HCT116 (cell line): ENCODE results near the gene IMPG2. TPM values are rescaled to one million over a fixed set of nuclear protein-coding genes. Genes with fewer than 3 reads are reported as not detected.

Experiments
- ATAC-seq: fragments of 200-7000 bp; cut with Tn5 transposase; 2 replicates; pipeline ENCODE4 v1.9.1; 2020; ENCODE audit warnings: mild to moderate bottlenecking, moderate library complexity
- BruUV-seq: library from RNA; stranded (reverse); fragments of 400-500 nt; replicated peaks from 2 replicates; lab custom pipeline; 2021; lab: Mats Ljungman, UMichigan
- CTCF ChIA-PET: fragments of 300-600 bp; sonication (Branson Sonifier 250); formaldehyde crosslinking; loops from one replicate; lab custom pipeline; 2021; ENCODE audit warnings: antibody characterized with exemption; lab: Charles Lee
- POLR2A ChIA-PET: fragments of 300-600, 350-600 bp; sonication (Branson Sonifier 250); formaldehyde crosslinking; loops from one replicate; lab custom pipeline; 2021; ENCODE audit warnings: antibody characterized with exemption; lab: Charles Lee
- RAD21 ChIA-PET, 2 experiments: fragments of 300-600 bp; sonication (Branson Sonifier 250); formaldehyde crosslinking; loops; one replicate each; lab custom pipeline; 2023; ENCODE audit warnings: low total read pairs in 2 of 2; ENCODE audit not compliant: uncharacterized antibody in 2 of 2, unreplicated experiment in 2 of 2, low non-redundant PET in 1 of 2; lab: Charles Lee
- DNase-seq: peaks from one replicate; pipeline ENCODE4 v3.0.0-alpha.2; 2010; ENCODE audit warnings: low read depth, low spot score
- H2AFZ ChIP-seq: fragments of 200-600 bp; shearing (Covaris generic), sonication (generic); 2 replicates; pipeline ENCODE4 v1.6.1; 2017; ENCODE audit warnings: low read depth, mixed run types, mixed read lengths, antibody characterized with exemption, low read length; ENCODE audit not compliant: poor library complexity, severe bottlenecking
- H3K27ac ChIP-seq: 2 replicates; pipeline ENCODE4 v1.5.1; 2012; ENCODE audit warnings: low read depth, low read length
- H3K27me3 ChIP-seq: fragments of 200-600 bp; sonication (generic); 2 replicates; pipeline ENCODE4 v1.6.1; 2016; ENCODE audit warnings: mixed run types, low read length, mixed read lengths; ENCODE audit not compliant: insufficient read depth
- H3K36me3 ChIP-seq, 2 experiments: fragments of 200-500 bp in 1 of 2; fragments of 200-600 bp in 1 of 2; sonication (Bioruptor generic) in 1 of 2; sonication (generic) in 1 of 2; 2 replicates each; pipeline versions ENCODE4 v1.5.1 to v1.6.1; 2014 to 2016; ENCODE audit warnings: low read length in 2 of 2, inconsistent platforms in 1 of 2, mixed read lengths in 1 of 2, mixed run types in 1 of 2; ENCODE audit not compliant: insufficient read depth in 2 of 2, control insufficient read depth in 1 of 2
- H3K4me1 ChIP-seq, 2 experiments: fragments of 200-600 bp in 1 of 2; sonication (generic) in 1 of 2; 2 replicates each; pipeline versions ENCODE4 v1.5.1 to v1.6.1; 2012 to 2017; ENCODE audit warnings: low read length in 2 of 2, inconsistent platforms in 1 of 2, mild to moderate bottlenecking in 1 of 2, mixed read lengths in 1 of 2, mixed run types in 1 of 2, moderate library complexity in 1 of 2; ENCODE audit not compliant: insufficient read depth in 2 of 2, control insufficient read depth in 1 of 2
- H3K4me2 ChIP-seq: fragments of 200-600 bp; sonication (generic); 2 replicates; pipeline ENCODE4 v1.6.1; 2017; ENCODE audit warnings: mixed run types, low read length, mixed read lengths
- H3K4me3 ChIP-seq, 2 experiments: fragments of 200-600 bp in 1 of 2; sonication (generic) in 1 of 2; replicated peaks in 1 of 2; 2 replicates each; pipeline ENCODE4 v1.5.1; 2011 to 2016; ENCODE audit warnings: low read length in 2 of 2, control low read depth in 1 of 2, low read depth in 1 of 2, mild to moderate bottlenecking in 1 of 2, mixed read lengths in 1 of 2, mixed run types in 1 of 2
- H3K79me2 ChIP-seq: fragments of 200-600 bp; sonication (generic); 2 replicates; pipeline ENCODE4 v1.6.1; 2017; ENCODE audit warnings: mild to moderate bottlenecking, mixed run types, low read length, moderate library complexity, mixed read lengths; ENCODE audit not compliant: insufficient read depth
- H3K9ac ChIP-seq: fragments of 200-600 bp; sonication (generic); 2 replicates; pipeline ENCODE4 v1.6.1; 2016; ENCODE audit warnings: low read length, mixed read lengths
- H3K9me2 ChIP-seq: fragments of 200-600 bp; sonication (generic), shearing (Covaris generic); 2 replicates; pipeline ENCODE4 v1.6.1; 2017; ENCODE audit warnings: mixed run types, mild to moderate bottlenecking, moderate library complexity; ENCODE audit not compliant: insufficient read depth
- H3K9me3 ChIP-seq, 2 experiments: fragments of 200-500 bp in 1 of 2; fragments of 200-600 bp in 1 of 2; sonication (Bioruptor generic) in 1 of 2; sonication (generic) in 1 of 2; 2 replicates each; pipeline ENCODE4 v1.6.1; 2014 to 2017; ENCODE audit warnings: low read length in 2 of 2, mixed read lengths in 2 of 2, inconsistent platforms in 1 of 2, low read depth in 1 of 2, mild to moderate bottlenecking in 1 of 2, mixed run types in 1 of 2, moderate library complexity in 1 of 2; ENCODE audit not compliant: control insufficient read depth in 1 of 2, insufficient read depth in 1 of 2
- H4K20me1 ChIP-seq: fragments of 200-600 bp; sonication (generic), shearing (Covaris generic); 2 replicates; pipeline ENCODE4 v1.6.1; 2017; ENCODE audit warnings: mixed run types, mild to moderate bottlenecking, moderate library complexity; ENCODE audit not compliant: insufficient read depth
- ATF3 ChIP-seq: IDR thresholded peaks from 2 replicates; pipeline ENCODE4 v1.6.1; 2012
- EGR1 ChIP-seq: IDR thresholded peaks from 2 replicates; pipeline ENCODE4 v1.6.1; 2012; ENCODE audit warnings: low read depth
- EZH2phosphoT487 ChIP-seq: fragments of 200-600 bp; IDR thresholded peaks from 2 replicates; pipeline ENCODE4 v1.6.1; 2018; ENCODE audit warnings: antibody characterized with exemption, borderline replicate concordance
- FOSL1 ChIP-seq: IDR thresholded peaks from 2 replicates; pipeline ENCODE4 v1.6.1; 2012; ENCODE audit warnings: low read depth
- JUND ChIP-seq: IDR thresholded peaks from 2 replicates; pipeline ENCODE4 v1.6.1; 2012
- SIN3A ChIP-seq: IDR thresholded peaks from 2 replicates; pipeline ENCODE4 v1.6.1; 2012; ENCODE audit warnings: low read depth
- SP1 ChIP-seq: IDR thresholded peaks from 2 replicates; pipeline ENCODE4 v1.6.1; 2012; ENCODE audit warnings: low read depth
- SRF ChIP-seq: IDR thresholded peaks from 2 replicates; pipeline ENCODE4 v1.6.1; 2012; ENCODE audit warnings: low read depth
- TCF7L2 ChIP-seq: IDR thresholded peaks from 2 replicates; pipeline ENCODE4 v1.7.0; 2011; ENCODE audit warnings: borderline replicate concordance, inconsistent platforms; ENCODE audit not compliant: insufficient read depth, insufficient read length; ENCODE audit errors: extremely low read depth
- ZNF274 ChIP-seq: fragments of 200-500 bp; sonication (Bioruptor generic); IDR thresholded peaks from 2 replicates; pipeline ENCODE4 v1.6.1; 2014; ENCODE audit warnings: mild to moderate bottlenecking, low read depth, low read length, inconsistent platforms
- intact Hi-C: fragments of 100-400 bp; cut with micrococcal nuclease; formaldehyde crosslinking; loops from 2 replicates; pipeline ENCODE4 v1.10.0; 2022
- total RNA-seq: library from RNA; stranded (reverse); gene quantifications from one replicate; pipeline ENCODE4 v1.2.1, GENCODE V29; 2021; ENCODE audit not compliant: unreplicated experiment
- TF ChIP-seq, protein P1 (sequence below): IDR thresholded peaks from 2 replicates; pipeline ENCODE4 v1.6.1; 2012
- TF ChIP-seq, protein P2 (sequence below), 3 experiments: fragments of 200-600 bp in 1 of 3; sonication (generic) in 1 of 3; IDR thresholded peaks in 2 of 3; conservative IDR thresholded peaks in 1 of 3; 2 replicates each; pipeline ENCODE4 v1.5.1; 2012 to 2017; ENCODE audit warnings: low read depth in 2 of 3, low read length in 2 of 3, antibody characterized with exemption in 1 of 3, borderline replicate concordance in 1 of 3, control low read depth in 1 of 3, mild to moderate bottlenecking in 1 of 3, mixed read lengths in 1 of 3, mixed run types in 1 of 3, moderate library complexity in 1 of 3; ENCODE audit not compliant: insufficient read depth in 1 of 3
- TF ChIP-seq, protein P3 (sequence below): IDR thresholded peaks from 2 replicates; pipeline ENCODE4 v1.6.1; 2012; ENCODE audit warnings: low read depth
- TF ChIP-seq, protein P4 (sequence below): IDR thresholded peaks from 2 replicates; pipeline ENCODE4 v1.6.1; 2011; ENCODE audit warnings: mild to moderate bottlenecking, low read length, moderate library complexity; ENCODE audit not compliant: insufficient replicate concordance; ENCODE audit errors: extremely low read depth

Gene IMPG2
- total RNA-seq, 1 experiment from 2014 or later = 0.20 TPM

DNA sequence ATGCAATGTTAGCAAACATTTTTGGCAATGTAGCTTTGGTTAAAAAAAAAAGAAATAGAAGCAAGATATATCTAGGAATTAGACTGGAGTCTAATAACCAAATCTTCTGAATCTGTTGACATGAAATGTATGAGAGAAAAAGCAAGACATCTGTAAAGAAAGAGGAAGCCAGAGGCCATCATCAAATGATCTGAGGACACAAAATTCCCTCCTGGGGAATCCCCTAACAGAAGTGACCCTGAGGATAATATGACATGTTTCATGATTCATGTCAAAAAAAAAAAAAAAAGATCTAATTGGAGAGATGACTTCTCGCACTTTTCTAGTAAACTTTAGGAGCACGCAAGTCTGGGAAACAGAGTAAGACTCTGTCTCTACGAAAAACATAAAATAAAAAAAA is 70.9 kb downstream of the IMPG2 start:
- Histone ChIP-seq H3K9me3 (no peaks in the 10 kb centered on the region), H3K4me2 (no peak overlapping the region), H4K20me1 (no peaks in the 10 kb centered on the region), H3K36me3 (no peaks in the 10 kb centered on the region), H3K9ac (no peak overlapping the region), H3K4me3 (no peak overlapping the region), H3K79me2 (no peaks in the 10 kb centered on the region), H3K27ac (no peak overlapping the region), H3K9me2 (no peaks in the 10 kb centered on the region), H3K27me3 (no peaks in the 10 kb centered on the region), H3K4me1 (no peaks in the 10 kb centered on the region), H2AFZ (no peak overlapping the region)
- BruUV-seq = no TSS peak
- TF ChIP-seq, protein P1, sequence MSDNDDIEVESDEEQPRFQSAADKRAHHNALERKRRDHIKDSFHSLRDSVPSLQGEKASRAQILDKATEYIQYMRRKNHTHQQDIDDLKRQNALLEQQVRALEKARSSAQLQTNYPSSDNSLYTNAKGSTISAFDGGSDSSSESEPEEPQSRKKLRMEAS = no peak
- TF ChIP-seq, protein P2, sequence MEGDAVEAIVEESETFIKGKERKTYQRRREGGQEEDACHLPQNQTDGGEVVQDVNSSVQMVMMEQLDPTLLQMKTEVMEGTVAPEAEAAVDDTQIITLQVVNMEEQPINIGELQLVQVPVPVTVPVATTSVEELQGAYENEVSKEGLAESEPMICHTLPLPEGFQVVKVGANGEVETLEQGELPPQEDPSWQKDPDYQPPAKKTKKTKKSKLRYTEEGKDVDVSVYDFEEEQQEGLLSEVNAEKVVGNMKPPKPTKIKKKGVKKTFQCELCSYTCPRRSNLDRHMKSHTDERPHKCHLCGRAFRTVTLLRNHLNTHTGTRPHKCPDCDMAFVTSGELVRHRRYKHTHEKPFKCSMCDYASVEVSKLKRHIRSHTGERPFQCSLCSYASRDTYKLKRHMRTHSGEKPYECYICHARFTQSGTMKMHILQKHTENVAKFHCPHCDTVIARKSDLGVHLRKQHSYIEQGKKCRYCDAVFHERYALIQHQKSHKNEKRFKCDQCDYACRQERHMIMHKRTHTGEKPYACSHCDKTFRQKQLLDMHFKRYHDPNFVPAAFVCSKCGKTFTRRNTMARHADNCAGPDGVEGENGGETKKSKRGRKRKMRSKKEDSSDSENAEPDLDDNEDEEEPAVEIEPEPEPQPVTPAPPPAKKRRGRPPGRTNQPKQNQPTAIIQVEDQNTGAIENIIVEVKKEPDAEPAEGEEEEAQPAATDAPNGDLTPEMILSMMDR (IDR thresholded peaks at IDR 0.05 in 2 of 3, conservative IDR thresholded peaks at IDR 0.05 in 1 of 3; ENCODE audit: borderline replicate concordance in 1 of 3, insufficient read depth in 1 of 3, low read depth in 2 of 3, low read length in 2 of 3) = no peak
- TF ChIP-seq SIN3A = no peak
- TF ChIP-seq FOSL1 = no peak
- TF ChIP-seq SRF = no peak
- no peak for TF ChIP-seq EGR1
- TF ChIP-seq, protein P3, sequence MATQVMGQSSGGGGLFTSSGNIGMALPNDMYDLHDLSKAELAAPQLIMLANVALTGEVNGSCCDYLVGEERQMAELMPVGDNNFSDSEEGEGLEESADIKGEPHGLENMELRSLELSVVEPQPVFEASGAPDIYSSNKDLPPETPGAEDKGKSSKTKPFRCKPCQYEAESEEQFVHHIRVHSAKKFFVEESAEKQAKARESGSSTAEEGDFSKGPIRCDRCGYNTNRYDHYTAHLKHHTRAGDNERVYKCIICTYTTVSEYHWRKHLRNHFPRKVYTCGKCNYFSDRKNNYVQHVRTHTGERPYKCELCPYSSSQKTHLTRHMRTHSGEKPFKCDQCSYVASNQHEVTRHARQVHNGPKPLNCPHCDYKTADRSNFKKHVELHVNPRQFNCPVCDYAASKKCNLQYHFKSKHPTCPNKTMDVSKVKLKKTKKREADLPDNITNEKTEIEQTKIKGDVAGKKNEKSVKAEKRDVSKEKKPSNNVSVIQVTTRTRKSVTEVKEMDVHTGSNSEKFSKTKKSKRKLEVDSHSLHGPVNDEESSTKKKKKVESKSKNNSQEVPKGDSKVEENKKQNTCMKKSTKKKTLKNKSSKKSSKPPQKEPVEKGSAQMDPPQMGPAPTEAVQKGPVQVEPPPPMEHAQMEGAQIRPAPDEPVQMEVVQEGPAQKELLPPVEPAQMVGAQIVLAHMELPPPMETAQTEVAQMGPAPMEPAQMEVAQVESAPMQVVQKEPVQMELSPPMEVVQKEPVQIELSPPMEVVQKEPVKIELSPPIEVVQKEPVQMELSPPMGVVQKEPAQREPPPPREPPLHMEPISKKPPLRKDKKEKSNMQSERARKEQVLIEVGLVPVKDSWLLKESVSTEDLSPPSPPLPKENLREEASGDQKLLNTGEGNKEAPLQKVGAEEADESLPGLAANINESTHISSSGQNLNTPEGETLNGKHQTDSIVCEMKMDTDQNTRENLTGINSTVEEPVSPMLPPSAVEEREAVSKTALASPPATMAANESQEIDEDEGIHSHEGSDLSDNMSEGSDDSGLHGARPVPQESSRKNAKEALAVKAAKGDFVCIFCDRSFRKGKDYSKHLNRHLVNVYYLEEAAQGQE = no peak
- TF ChIP-seq EZH2phosphoT487 = no peak
- no peak for TF ChIP-seq TCF7L2
- TF ChIP-seq SP1 = no peak
- TF ChIP-seq, protein P4, sequence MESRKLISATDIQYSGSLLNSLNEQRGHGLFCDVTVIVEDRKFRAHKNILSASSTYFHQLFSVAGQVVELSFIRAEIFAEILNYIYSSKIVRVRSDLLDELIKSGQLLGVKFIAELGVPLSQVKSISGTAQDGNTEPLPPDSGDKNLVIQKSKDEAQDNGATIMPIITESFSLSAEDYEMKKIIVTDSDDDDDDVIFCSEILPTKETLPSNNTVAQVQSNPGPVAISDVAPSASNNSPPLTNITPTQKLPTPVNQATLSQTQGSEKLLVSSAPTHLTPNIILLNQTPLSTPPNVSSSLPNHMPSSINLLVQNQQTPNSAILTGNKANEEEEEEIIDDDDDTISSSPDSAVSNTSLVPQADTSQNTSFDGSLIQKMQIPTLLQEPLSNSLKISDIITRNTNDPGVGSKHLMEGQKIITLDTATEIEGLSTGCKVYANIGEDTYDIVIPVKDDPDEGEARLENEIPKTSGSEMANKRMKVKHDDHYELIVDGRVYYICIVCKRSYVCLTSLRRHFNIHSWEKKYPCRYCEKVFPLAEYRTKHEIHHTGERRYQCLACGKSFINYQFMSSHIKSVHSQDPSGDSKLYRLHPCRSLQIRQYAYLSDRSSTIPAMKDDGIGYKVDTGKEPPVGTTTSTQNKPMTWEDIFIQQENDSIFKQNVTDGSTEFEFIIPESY = no peak
- TF ChIP-seq ZNF274 = no peak
- TF ChIP-seq JUND = no peak
- TF ChIP-seq ATF3 = no peak
- CTCF ChIA-PET = no interaction called here
- intact Hi-C loops = no loop called here
- RAD21 ChIA-PET = no interaction called here
- DNase-seq (no peak), ATAC-seq (no peak)
- POLR2A ChIA-PET = no interaction called here
